NCI-H1092 treated with DMSO at 0.1 percent for 48 hours (cell line): Measurements from ENCODE around the gene CITED1.
"Not testable (repeated sequence)": the region's sequence is repeated elsewhere in the genome, so short reads cannot be mapped to it uniquely, and the experiment has no call there.

Experiments used
- DNase-seq: peaks from one replicate; lab custom pipeline; 2025; lab: John Stamatoyannopoulos, UW

CITED1 gene, protein sequence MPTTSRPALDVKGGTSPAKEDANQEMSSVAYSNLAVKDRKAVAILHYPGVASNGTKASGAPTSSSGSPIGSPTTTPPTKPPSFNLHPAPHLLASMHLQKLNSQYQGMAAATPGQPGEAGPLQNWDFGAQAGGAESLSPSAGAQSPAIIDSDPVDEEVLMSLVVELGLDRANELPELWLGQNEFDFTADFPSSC

DNA sequence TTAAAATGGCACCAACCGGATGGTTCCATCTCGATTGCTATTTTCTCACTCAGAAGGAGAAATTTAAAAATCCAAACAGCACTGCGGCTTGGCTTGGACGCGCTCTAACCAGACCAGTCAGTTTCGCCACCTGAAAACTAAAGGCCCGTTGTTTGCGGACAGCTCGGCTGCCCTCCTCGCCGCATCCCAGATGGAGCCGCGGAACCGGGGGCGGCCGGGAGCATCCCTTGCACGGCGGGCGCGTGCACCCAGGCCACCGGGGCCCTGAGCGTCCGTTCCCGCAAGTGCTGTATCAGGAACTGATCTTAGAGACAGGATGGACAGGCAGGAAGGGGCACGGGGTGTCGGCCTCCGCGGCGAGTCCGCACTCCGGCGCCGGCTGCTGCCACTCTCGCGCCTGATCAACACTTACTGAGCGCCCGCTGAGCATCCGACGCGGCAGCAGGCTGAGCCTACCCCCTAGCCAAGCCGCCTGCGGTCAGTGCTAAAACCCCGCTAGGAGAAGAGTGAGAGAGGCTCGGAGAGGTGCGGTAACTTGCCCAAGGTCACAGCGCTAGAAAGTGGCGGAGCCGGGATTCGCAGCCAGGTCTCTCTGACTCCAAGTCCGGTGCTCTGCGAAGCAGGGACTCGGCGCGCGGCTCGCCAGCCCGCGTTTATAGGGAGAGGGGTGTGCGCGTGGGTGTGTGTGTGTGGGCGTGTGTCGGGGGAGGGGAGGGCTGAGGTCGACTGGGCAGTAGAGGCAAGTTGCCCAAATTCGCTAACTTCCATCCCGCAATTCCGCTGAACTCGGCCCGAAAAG lies at the start of gene CITED1:
Gene CITED1 (minus strand): TSS at position 629 of the 799 bp plus-strand sequence. CDS start 3,045 bp downstream, outside the sequence.
- peak; percentile 10 for DNase-seq

DNA sequence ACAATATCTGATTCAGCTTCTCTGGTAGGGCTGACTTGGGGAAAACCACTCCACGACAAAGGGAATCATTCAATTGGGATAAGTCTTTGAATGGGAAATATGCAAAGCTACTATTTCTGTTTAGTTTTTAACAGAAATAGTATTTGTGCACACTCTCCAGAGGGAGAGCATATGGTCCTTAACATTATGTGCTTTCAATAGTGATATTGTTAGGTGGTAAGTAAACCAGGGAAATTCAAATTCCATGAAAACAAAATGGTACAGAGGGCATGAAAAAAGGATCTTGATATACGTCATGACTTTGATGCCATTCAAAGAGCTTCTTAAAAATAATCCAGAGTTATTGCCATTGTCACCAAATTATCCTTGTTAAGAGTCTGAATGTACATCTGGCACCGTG lies 47.1 kb upstream of the CITED1 start:
- DNase-seq = no peak

DNA sequence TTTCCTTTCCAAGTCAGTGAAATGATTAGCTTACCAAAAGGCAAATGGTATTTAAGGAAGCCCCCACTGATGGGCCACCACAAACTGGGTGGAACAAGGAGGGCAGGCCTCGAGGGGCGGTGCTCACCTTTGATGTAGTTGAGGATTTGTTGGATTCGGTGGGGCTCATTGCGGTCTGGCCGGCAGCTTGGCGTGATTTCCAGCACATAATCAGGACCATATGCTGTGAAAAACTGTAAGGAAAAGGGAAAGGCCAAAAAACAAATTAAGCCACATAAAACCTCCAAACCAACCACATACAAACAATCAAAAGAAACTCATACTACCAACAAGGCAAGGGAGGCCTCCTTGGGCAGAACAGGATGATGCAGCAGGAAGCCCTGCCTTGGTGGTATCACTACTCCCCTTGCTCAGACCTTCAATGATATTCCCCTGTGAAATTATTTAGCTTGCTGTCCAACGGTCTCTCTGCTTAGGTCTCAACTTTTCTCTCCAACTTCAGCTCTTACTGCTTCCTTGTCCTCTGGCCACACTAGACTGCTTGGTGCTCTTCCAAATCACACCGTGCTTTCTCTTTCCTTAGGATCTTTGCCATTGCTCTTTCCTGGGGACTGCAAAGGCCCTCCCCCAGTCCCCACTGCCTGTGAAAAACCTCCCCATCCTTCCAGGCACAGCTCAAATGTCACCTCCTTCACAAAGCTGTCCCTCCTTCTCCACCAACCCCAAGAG lies 46.1 kb upstream of the CITED1 start:
- no peak for DNase-seq

DNA sequence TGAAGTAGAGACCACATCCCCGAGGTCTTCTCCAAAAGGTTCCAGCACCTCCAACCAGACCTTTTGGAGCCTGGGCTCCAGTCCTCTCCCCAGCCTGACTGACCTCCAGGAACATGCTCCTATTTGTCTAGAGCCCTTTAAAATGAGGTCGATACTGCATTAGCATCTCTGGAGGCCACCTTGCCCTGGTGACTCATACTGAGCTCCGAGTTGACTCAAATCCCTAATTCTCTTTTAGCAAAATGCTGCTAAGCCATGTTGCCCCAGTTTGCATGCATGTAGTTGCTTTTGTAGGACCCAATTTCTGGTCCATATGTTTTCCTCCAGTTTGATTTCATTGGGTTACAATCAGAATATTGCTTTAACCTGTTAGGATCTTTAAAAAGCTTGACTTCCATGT lies 43.5 kb upstream of the CITED1 start:
- no peak for DNase-seq

DNA sequence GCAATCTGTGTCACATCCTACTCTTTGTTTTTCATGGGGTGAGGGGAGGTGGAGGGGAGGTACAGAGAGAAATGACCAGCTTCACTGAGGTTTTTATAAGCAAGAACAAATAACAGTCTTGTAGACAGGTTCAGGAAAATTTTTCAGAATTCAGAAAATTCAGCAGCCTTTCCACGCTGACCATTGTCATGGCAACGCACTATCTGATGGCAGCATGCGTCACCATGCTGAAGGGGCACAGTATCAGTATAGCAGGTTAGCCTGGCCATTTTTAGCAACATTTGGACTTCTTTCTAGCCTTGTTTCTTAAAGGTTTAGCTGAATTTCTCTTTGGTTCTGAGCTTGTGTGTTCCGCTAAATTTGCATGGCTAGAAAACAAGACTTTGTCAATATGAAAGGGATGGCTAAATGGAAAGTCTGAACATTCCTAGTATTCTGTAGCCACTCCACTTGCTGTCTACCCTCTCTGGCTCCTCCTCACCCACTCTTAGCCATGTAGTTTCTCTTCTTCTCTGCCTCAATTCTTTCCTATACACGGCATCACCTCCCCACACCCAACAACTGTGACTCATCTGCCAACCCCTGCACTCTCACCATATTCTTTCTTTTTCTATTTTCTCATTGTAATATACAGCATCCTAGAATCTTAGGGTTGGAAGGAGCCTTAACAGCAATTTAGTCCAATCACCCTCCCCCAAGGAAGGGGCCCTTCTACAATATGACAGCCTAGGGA lies 42.7 kb upstream of the CITED1 start:
- DNase-seq = no peak

DNA sequence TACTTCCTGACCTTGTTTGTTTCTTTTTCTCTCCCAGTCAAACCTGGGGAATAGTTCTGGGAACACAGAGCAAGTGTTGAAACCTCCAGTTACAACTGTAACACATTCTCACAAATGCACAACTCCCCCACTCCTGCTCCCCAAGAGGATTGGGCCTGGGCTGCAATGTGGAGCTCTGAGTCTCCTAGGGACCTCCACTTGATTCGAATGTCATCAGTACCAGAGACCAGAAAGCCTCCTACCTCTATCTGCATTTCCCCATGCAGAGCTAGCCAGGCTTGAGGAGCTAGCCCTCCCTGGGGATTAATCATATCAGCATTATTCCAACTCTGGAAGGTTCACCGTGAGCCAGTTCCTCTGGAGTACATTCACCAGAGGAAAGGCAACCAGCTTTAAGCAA lies 41.7 kb upstream of the CITED1 start:
- DNase-seq = no peak

DNA sequence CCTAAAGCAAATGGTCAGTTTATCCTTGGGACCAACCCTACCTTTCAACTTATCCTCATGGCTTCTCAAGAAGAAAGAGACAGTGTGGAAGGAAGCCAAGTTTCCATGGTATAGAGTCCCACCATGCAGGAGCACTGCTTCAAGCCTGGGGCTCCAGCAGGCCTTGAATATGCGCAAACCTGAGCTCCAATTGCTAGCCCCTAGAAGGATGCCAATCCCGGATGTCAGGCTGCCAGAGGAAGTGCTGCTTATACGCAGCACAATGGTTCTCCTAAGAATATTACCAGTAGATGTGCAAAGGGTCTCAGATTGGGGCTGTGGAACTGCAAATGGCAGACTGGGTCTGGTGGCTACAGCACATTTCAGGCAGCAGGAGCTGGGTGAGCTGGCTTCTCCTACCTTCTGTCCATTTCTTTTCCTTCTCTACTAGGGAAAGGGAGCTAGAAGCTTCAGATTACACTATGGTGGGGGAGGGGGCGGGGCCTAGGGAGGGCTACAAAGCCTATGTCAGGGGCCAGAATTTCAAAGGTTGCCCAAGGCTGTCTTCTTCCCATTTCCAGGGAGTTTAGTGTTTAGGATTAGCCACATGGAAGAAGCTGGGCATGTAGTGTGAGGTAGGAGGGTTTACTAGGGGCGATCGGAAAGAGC lies 40.7 kb upstream of the CITED1 start:
- no peak for DNase-seq

DNA sequence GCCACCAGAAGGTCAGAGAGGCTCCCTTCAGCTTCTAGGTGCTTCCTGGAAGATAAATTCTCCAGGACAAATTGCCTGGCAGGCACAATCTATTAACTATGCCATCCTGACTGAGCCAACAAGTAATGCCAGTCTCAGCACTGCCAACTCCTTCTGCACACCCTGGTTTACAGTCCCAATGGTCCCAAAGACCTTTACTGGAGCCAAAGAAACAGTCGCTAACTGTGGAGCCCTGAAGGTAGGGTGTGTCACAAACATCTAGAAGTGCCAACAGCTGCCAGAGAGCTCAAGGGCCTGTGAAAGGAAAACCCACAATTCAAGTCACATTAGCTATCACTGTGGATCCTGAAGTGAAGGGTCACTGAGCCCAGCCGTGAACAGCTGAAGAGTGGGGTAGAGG lies 34.9 kb upstream of the CITED1 start:
- no peak for DNase-seq

DNA sequence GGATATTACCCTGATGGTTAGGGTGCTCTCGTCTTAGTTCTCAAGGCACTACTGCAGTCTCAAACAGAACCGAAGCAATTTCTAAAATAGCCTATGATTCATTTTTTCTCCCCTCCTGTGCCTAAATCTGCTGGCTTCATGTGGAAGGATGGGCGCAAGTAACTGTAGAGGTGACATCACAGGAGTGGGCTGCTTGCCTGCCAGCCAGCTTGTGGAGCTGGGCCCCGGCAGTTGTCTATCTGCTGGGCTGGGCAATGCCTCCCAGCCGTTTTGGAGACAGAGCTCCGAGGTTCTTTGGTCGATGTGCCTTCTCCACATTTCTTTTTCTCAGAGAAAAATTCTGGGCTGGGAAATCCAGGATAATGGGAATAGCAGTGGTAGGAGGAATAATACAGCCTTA lies 34.3 kb upstream of the CITED1 start:
- no peak for DNase-seq

DNA sequence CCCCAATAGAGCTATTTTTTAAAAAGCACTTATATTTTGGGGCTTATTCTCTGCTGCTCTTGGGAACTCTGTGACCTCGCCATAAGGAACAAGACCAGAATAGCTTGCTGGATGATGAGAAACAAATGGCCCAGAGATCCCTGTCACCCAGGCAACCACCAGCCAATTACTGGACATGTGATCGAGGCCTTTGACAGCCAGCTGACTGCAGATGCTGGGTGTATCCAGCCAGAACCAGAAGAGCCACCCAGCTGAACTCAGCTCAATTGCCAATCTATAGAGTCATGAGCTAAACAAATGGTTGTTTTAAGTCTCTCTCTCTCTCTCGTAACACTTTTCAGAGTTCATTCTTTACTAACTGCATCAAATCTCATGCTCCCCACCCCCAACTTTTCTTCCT lies 24.4 kb upstream of the CITED1 start:
- DNase-seq = no peak

DNA sequence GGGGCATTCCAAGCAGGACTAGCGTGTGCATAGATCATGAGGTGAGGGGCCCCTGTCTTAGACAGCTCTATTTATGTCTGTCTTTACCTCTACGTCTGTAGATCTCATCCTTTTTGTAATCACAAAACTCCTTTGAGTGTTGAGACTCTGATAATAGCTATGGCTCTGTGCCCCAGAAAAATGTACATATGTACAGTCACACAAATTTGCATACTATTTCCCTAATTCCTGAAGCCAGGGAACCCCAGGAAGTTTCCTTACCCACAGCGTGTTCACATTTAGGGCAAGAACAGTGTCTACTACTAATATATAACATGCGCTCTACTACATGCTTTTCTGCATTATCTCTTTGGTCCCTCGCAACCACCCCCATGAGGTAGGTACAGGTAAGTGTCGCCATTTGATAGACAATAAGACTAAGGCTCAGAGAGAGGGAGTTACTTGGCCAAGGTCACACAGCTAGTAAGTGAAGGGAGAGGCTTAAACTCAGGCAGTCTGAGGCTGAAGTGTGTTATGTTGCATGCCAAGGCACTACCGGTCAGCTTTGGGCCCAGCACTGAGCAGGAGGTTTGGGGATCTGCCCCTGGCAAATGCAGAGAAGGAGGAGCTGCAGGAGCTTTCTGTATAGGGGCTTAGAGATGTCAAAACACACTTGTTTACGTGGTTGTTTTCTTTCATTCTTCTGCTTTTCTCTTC lies 21.0 kb upstream of the CITED1 start:
- no peak for DNase-seq

DNA sequence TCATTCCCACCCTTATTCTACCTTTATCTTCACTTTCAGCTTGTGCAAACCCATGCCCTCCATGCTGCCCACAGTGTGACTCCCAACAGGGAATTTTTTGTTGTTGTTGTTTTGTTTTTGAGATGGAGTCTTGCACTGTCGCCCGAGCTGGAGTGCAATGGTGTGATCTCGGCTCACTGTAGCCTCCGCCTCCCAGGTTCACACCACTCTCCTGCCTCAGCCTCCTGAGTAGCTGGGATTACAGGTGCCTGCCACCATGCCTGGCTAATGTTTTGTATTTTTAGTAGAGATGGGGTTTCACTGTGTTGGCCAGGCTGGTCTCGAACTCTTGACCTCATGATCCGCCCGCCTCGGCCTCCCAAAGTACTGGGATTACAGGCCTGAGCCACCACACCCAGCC lies 13.9 kb upstream of the CITED1 start:
- not testable (repeated sequence) for DNase-seq

DNA sequence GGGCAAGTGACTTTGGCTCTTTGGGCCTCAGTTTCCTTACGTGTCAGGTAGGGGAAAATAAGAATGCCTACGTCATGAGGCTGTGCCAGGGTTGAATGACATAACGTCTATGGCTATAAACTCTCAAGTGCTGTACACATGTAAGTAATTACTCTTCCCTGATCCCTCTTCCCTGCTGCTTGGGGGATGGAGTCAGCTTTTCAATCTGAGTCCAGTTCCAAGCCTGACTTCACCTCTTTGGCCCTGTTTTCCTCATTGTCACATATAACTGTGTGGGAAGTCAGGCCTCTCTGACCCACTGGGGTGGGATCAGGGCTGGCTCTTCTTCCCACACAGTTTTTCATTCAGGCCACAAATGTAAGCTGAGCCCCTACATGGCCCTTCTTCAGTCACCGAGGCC lies 11.4 kb upstream of the CITED1 start:
- no peak for DNase-seq

DNA sequence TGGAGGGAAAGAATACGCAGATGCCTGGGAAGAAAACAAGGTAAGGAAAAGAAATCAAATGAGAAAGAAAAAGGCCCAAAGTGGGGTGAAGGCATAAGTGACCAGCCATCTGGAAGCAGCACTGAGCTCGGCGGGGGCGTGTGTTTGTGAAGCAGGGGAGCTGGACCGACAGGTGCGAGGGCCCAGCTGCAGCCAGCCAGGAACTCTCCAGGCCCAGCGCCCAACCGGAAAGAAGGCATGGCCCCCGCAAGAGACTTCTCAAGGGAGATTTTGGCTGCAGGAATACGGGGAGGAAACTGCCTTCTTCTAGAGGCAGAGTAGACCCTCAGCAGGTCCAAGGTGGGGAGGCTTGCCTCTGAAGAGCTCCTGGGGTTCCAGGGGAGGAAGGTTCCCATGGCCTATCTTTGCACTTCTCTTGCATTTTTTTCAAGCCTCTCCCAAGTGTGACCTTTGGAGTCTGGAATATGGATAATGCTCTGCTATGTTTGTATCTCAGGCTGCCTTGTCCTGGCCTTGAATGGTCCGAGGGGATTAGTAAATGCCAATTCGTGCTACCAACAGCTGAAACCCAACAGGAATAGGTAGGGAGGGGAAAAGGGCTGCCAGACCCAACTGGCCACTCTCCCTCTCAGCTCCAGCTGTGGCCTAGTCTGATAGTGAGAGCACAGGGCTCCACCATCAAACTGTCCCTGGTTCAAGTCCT lies 10.8 kb upstream of the CITED1 start:
- peak; percentile 29 for DNase-seq

DNA sequence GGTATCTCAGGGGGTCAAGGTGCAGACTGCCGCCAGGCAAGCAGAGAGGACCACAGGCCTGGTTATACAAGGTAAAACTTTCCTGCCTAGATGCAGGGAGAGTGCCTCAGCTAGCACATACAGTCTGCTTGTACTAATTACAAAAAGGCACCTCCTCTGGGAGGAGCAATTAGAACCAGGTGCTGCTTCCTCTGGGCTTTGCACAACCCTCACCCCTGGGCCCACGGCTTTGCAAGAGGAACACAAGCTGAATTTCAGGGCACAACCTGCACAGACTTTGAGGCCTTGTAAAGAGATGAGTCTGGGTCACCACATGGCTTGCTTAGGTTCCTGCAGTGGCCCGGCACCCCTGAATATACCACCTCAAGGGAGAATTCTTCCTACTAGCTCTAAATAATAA lies 9.2 kb upstream of the CITED1 start:
- no peak for DNase-seq

DNA sequence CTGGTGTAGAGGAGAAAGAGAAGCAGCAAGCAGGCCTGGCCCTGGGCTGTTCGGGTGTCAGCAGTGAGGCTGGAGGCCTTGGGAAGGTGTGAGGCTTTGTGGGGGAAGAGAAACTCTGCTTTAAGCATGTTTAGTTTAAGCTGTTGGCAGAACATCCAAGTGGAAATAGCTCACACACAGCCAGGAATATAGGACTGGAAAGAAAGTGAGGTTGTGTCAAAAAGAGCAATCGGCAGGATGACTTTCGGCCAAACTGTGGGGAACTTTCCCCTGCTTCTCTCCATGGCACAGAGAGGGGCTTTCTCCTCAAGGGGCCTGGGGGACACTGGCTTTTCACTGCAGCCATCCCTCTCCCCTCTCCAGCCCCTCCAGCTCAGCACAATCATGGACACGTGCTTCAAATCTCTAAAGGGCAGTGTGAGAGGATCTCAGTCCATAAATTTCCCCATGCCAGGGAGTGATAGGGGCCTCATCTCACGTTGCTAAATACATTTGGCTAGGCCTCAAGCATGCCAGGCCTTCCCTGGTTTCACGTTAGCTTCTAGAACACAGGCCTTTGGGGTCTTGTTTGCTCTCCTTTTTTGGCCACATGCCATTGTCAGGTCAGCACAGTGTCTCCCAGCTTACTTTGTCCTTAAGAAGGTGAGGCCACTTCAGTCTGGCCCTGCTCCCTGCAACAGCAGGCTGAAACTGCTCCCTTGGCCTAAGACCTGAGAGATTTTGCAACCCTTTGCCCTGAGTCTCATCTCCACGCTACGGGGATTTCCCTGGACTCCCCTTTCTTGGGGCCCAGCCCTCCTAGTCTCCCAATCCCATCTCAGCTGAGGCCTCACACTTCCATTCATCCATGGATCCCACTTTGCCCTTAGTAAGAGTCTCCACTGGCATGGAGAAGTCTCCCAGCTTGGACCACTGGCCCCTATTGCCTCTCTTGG lies 8.3 kb upstream of the CITED1 start:
- DNase-seq = peak; percentile 8

DNA sequence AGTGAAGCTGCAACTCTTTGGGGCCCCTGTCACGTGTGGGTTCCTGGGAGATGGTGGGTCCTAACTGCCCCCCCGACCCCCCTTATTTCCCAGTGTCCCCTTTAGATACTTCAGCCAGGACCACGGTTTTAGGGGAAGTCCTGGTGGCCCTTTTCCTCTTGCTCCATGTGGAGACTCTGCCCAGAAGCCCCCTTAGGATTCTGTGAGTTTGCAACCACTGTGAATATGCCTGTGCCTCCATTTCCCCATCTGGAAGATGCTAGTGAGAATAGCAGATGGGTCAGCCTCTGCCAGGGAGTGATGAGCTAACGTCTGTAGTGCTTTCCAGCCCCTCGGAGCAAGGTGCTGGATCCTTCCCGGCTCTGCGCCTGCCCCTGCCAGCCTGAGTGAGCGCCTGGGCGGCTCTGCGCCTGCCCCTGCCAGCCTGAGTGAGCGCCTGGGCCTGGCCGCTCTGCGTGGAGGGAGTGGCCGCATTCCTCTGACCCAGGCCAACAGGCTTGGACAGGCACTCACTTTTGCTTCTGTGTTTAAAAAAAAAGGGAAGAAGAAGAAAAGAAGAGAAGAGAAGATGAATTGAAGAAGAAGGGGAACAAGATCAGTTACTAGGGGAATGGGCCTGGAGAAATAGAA lies 6.7 kb upstream of the CITED1 start:
- DNase-seq = no peak

DNA sequence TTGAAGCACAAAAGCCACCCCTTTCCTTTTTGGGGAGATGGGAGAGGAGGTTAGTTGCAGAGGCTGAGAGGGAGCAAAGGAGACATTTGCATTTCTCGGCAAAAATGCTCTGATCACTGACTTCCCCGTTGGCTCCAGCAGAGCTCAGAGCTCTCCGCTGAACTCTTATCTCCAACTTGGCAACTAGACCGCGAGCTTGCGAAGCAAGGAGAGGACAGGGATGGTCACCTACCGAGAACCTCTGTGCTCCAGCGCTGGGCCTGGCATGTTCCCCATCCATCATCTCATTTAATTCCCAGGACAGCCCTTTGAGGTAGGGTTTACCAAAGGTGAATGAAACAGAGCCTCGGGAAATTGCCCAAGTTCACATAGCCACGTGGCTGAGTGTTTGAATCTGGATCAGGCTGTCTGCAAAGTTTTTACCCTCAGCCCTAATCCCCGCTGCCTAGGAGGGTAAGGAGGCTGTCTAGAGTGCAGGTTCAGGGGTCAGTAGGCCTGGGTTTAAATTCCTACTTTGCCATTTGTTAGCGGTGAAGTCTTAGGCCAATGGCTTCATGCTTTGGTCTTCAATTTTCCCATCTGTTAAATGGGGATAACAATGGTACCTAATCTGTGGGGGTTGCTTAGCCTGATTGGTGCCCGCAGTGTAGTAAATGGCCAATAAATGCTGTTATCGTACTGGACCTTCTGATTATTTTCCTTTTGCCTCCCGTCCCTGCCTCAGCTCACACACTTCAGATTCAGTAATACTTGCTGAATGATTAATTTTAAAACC lies 3.8 kb upstream of the CITED1 start:
- DNase-seq = no peak
